OCI-LY3 (cell line): ENCODE measurements around the gene USP5.

Experiments used
- EZH2phosphoT487 ChIP-seq: fragments of 200-600 bp; shearing (Covaris generic); IDR thresholded peaks from 2 replicates; pipeline ENCODE4 v1.6.1; 2018; ENCODE audit warnings: antibody characterized with exemption, mixed run types, low read depth
- TF ChIP-seq, protein P1 (sequence below): fragments of 200-600, 300-600 bp; sonication (generic); IDR thresholded peaks from 2 replicates; pipeline ENCODE4 v1.5.1; 2014; ENCODE audit warnings: antibody characterized with exemption, low read length, low read depth

DNA sequence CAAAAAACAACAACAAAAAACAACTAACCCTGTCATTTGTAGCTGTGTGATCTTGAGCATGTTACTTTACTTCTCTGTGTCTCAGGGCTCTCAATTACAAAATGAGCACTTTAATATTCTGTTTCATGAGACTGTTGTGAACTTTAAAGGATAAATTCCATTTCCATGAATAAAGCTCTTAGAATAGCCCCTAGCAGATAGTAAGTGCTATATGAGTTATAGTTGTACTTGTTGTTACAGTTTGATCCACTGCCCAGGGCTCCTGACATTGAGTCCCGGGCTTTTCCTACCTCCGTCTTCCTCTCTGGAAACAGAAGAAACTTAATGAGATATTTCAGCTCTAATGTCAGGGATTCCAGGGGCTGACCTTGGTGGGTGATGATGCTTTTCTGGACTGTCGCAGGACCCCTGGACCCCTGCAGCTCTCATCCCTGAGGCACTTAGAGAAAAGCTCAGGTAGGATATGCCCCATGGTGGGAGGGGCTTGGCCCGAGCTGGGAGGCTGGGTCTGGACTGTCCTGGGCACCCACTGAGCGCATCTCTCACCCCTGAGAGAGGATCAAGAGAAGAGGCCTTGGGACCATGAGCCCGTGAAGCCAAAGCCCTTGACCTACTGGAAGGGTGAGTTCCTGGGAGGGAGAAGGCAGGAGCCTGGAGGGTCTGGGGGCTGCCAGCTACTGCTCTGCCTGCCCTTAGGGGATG is 18.6 kb upstream of the USP5 start:
- TF ChIP-seq, protein P1, sequence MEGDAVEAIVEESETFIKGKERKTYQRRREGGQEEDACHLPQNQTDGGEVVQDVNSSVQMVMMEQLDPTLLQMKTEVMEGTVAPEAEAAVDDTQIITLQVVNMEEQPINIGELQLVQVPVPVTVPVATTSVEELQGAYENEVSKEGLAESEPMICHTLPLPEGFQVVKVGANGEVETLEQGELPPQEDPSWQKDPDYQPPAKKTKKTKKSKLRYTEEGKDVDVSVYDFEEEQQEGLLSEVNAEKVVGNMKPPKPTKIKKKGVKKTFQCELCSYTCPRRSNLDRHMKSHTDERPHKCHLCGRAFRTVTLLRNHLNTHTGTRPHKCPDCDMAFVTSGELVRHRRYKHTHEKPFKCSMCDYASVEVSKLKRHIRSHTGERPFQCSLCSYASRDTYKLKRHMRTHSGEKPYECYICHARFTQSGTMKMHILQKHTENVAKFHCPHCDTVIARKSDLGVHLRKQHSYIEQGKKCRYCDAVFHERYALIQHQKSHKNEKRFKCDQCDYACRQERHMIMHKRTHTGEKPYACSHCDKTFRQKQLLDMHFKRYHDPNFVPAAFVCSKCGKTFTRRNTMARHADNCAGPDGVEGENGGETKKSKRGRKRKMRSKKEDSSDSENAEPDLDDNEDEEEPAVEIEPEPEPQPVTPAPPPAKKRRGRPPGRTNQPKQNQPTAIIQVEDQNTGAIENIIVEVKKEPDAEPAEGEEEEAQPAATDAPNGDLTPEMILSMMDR, result no peak
- no peak for TF ChIP-seq EZH2phosphoT487
